ENCODE data around the gene GOLGA6L7.
"Not testable (repeated sequence)": the region's sequence is repeated elsewhere in the genome, so short reads cannot be mapped to it uniquely, and the experiment has no call there.

Gene GOLGA6L7

GRCh38 chr15:28884151-28884940 lies 35.9 kb upstream of the GOLGA6L7 start:
- no peak for DNase-seq

GRCh38 chr15:28881600-28881999 lies 33.2 kb upstream of the GOLGA6L7 start:
- DNase-seq, result no peak

DNA sequence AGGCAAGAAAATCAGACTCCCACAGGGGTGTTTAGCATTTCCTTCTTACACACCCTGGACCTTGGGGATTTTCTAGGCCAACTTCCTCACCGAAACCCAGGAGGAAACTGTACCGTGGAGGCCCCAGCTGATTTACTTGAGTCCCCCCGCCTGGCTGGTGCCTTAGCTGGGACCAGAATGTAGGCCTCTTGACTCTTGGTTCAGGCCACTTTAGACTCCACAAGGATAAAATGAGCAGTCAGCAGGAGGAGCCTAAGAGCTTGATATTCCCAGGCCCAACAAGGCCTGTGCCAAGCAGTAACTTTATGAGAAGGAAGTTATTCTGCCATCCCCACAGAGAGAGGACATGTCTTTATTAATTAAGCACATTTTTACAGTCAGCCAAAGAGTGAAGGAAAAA lies 32.7 kb upstream of the GOLGA6L7 start:
- DNase-seq, result no peak

GRCh38 chr15:28880680-28881079 lies 32.2 kb upstream of the GOLGA6L7 start:
- DNase-seq, result no peak

DNA sequence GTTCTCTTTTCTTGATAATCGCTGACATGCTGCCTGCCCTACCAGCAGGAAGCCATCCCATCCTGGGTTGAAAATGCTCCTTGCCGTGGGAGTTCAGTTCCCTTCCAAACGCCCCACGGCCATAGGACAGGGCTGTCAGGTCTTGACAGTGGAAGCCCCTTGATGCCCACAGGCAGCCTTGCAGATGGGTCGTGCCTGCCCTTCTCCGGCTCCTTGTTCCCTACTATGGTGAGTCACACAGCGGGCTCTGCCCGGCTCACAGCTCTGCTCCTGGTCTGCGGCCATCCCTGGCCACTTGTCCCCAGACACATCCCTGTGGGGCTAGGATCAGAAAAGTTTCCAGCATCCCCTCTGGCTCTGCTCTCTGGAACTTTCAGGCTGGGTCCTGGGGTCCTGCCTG lies 31.1 kb upstream of the GOLGA6L7 start:
- no peak for DNase-seq

DNA sequence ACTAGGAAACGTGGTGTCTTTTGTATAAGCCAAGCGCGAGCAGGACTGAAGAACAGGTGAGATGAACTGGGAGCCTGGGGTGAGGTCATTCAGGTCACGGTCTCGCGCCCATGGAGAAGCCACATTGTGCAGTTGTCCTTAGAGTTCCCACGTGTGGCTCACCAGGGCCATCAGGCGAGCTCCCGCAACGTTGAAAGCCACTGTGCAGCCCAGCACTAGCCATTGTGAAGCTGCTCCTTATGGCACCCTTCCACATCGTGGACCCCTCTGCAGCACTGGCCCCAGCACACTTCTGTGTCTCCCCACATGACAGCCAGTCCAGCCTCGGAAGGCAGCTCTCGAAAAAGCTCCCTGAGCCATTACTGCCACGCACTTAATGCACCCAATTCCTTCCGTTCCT lies 29.8 kb upstream of the GOLGA6L7 start:
- no peak for DNase-seq

DNA sequence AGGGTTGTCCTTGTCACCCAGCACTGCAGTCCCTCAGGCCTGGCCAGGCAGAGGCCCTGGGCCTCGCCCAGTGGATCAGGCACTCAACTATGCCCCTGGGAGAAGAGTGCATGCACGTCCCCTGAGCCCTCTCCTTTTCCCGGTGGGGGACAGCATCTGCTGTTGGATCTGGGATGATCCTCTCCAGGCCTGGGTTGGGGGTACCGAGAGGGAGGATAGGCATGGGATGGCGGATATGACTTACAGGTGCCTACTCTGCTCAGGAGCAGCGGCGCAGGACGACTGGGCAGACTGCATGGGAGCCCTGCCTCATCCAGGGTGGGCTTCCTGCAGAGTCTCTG lies 28.4 kb upstream of the GOLGA6L7 start:
- no peak for DNase-seq

DNA sequence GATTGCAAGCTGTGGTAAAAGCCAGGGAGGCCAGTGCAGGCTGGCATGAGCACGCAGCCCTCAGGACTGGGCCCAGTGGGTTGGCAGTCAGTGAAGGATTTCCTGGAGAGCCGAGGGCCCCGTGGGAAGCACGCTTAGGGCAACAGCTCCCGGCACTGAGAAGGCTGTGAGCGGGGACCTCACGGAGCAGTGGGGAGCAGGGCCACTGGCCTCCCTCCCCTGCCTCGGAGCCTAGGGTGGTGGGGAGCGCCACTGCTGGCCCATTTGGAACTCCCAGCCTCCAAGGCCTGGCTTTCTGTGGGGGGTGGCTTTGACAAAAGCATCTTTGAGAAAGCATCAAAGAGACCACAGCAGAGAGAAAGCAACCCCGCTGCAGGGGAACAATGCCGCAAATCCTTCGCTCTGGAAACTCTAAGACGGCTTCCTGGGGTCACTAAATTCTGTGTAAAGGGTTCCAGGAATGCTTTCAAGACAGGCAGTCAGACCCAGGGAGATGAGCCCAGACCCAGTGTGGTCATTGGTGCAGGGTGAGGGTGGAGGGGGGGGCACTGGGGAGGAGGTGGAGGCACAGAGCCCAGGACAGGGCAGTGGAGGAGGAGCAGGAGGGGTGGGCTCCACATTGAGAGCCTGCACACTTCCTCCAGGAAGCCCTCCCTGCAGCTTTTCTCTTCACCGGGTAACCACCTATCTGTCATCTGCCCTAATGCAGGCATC lies 27.8 kb upstream of the GOLGA6L7 start:
- DNase-seq, result no peak

- DNase-seq, result no peak
These were observed 27.1 kb upstream of the GOLGA6L7 start for GRCh38 chr15:28875461-28876000.

DNA sequence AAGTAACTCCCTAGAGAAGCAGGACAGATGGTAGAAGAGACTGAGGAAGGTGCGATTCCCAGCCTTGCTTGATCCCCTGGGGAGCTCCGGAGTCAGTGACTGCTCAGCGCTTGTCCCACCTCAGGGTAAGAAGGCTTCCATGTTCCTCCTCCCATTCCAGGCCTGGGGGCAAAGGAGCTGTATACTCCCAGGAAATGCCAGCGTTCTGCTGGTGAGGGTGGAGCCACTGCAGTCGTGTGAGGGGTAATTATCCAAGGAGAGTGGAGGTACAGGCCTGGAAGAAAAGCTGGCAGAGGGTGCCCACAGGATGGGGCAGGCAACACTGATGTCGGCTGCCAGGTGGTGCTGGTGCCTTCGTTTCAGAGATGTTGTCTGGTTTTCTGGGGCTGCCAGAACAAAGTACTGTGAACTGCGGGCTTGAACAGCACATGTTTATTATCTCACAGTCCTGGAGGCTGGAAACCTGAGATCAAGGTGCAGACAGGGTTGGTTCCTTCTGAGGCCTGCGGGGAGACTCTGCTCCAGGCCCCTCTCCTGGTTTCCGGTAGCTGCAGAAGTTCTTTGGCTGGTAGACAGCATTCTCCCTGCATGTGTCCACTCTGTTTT lies 25.2 kb upstream of the GOLGA6L7 start:
- no peak for DNase-seq

DNA sequence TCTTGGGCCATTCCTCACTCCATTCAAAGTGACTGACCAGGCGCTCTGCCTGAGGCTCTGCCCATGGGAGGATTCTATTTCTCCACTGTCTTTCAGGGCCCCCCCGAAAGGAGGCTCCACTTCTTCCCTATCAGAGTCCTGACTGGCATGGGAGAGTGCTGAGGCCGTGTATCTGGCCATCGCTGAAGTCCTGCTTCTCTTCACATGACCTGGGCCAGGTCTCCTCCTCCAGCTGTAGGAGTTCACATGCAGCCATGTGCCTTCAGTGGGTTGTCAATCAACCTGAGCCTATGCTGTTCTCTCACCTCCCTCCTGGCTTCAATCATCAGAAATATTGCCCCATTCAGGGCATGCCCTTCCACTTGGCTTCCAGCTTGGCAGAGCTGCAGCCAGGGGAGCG lies 24.6 kb upstream of the GOLGA6L7 start:
- no peak for DNase-seq

DNA sequence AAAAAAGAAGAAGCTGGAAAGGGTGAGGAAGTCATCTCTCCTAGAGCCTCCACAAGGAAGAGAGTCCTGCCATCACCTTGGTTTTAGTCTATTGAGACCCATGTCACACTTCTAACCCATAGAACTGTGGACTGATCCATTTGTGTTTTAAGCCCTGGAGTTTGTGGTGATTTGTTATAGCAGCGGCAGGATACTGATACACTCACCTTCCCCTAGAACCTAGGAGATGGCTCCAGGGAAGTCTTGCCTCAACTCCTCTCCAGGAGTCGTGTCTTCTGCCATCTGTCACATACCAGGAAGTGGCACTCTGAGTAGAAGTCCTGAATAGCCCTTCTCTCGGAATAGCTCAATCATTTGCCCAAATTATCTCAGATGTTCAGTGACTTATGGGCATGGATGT lies 22.7 kb upstream of the GOLGA6L7 start:
- no peak for DNase-seq

GRCh38 chr15:28868744-28869345 lies 20.4 kb upstream of the GOLGA6L7 start:
- no peak for DNase-seq

DNA sequence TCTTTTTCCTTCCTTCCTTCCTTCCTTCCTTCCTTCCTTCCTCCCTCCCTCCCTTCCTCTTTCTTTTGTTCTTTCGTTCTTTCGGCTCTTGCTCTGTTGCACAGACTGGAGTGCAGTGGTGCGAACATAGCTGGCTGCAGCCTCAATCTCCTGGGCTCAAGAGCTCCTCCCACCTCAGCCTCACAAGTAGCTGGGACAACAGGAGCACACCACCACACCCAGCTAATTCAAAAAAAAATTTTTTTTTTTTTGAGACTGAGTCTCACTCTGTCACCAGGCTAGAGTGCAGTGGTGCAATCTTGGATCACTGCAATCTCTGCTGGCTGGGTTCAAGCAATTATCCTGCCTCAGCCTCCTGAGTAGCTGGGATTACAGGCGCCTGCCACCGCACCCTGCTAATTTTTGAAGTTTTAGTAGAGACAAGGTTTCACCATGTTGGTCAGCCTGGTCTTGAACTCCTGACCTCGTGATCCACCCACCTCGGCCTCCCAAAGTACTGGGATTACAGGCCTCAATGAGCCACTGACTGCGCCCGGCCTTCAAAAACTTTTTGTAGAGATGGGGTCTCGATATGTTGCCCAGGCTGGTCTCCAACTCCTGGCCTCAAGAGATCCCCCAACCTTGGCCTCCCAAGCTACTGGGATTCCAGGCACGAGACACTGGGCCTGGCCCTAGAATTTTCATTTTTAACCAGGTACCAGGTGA lies 13.3 kb upstream of the GOLGA6L7 start:
- DNase-seq, result not testable (repeated sequence)

DNA sequence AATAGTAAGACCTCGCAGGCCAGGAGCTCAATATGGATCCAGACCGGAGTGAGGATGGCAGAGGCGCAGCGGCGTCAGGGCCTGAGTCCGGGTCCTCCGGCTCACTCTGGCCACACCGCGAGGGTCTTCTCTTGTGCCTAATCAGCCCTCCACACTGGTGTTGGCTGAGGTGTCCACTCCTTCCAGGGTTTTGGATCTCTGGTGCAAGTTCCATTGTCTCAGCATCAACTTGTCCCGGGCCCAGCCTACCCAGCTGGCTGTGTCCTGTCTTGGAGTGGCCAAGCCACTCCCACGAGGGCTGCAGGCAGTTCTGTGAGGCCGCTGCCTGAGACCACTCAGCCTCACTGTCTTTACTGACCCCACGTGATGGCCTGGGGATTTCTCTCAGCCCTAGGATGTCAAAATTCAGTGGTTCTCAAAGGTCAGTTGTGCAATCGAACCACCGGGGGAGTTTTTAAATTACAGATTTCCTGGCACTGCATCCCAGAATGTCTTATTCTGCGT lies 12.6 kb upstream of the GOLGA6L7 start:
- DNase-seq, result no peak

DNA sequence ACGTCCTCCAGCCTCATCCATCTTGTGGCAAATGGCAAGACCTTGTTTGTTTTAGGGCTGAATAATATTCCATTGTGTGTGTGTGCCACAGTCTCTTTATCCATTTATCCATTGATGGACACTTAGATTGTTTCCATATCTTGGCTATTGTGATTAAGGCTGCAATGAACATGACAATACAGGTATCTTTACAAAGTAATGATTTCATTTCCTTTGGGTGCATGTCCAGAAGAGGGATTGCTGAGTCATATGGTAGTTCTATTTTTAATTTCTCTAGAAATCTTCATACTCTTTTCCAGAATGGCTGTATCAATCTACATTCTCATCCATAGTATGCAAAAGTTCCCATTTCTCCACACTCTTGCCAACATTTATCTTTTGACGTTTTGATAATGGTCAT lies 6.1 kb upstream of the GOLGA6L7 start:
- not testable (repeated sequence) for DNase-seq

- not testable (repeated sequence) for DNase-seq
These were observed 5.2 kb upstream of the GOLGA6L7 start for GRCh38 chr15:28853654-28854053.

- not testable (repeated sequence) for DNase-seq
These were observed 1.3 kb upstream of the GOLGA6L7 start for GRCh38 chr15:28849766-28850165.

DNA sequence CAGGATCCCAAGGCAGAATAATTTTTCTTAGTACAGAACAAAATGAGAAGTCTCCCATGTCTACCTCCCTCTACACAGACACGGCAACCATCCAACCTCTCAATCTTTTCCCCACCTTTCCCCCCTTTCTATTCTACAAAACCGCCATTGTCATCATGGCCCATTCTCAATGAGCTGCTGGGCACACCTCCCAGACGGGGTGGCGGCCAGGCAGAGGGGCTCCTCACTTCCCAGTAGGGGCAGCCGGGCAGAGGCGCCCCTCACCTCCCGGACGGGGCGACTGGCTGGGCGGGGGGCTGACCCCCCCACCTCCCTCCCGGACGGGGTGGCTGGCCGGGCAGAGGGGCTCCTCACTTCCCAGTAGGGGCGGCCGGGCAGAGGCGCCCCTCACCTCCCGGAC lies 827 bp upstream of the GOLGA6L7 start:
- not testable (repeated sequence) for DNase-seq

DNA sequence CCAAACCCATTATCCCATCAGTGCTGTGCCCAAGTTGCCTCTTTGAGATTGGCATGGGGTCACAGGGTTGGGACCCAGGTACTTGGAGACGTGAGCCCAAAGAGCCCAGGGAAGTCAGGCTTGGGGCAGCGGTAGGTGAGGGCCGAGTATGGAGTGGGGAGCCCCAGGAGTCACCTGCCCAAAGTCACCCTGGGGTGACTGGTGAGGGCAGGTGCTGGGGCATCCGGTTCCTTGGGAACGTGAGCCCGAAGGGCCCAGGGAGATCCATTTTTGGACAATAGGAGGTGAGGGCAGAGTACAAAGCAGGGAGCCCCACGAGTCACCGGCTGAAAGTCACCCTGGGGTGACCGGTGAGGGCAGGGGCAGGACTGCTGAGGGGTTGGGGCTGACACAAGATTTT lies 485 bp downstream of the GOLGA6L7 start:
- DNase-seq, result not testable (repeated sequence)

DNA sequence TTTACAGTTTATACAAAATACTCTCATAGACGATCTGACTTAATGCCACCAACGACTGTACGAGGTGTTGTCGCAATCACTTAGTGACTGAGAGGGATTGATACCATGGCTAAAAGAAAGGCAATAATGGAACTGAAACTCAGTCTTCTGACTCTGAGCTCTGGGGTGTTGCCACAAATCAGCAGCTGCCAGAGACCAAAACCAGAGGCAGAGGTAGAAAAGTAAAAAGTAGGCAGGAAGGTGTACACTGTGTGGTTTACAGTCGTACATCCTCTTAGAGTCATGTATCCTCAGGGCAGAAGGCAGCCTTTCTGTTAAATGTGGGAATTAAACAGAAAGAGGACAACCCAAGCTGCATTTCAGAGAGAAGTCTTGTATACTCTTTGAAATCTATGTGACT lies 1.2 kb downstream of the GOLGA6L7 start:
- DNase-seq, result not testable (repeated sequence)

- not testable (repeated sequence) for DNase-seq
These were observed 4.3 kb downstream of the GOLGA6L7 start for GRCh38 chr15:28844147-28844546.

- DNase-seq, result not testable (repeated sequence)
These were observed 4.9 kb downstream of the GOLGA6L7 start for GRCh38 chr15:28843520-28843919.

Data from Kasumi-1 (cell line).